Measurements from ENCODE around the gene A4GALT. TPM values are rescaled to one million over a fixed set of nuclear protein-coding genes. Genes with fewer than 3 reads are reported as not detected.

The A4GALT gene
- total and polyA plus RNA-seq, 3 donors from 2014 or later: 13.5 to 17.3 (median 15.7) TPM

DNA sequence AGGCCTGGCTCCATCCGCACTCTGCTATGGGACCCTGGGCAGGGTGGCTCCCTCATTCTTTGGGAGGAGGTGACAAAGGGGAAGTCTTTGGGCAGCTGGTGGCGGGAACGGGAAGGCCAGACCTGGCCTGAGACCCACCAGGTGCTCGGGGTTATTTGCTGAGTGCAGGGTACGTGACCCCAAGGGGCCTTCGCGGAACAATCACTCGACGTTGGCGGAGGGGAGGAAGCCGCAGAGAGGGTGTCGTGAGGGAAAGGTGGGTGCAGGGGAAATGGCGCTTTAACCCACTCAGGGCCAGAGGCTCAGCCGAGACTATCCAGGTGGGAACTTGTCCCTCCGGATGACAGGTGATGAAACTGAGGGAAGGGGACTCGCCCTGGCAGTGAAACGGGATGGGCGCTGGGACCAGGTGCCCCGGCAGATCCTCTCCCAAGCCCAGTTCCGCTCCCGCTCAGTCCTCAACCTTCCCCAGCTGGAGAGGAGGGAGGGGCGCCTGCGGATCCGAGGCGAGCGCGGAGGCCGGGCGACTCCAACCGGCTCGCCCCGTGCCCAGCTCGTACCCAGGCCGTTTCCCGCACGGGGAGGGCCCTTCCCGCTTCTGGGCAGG, 911 bp downstream of the A4GALT start:
- TF ChIP-seq, protein P1, sequence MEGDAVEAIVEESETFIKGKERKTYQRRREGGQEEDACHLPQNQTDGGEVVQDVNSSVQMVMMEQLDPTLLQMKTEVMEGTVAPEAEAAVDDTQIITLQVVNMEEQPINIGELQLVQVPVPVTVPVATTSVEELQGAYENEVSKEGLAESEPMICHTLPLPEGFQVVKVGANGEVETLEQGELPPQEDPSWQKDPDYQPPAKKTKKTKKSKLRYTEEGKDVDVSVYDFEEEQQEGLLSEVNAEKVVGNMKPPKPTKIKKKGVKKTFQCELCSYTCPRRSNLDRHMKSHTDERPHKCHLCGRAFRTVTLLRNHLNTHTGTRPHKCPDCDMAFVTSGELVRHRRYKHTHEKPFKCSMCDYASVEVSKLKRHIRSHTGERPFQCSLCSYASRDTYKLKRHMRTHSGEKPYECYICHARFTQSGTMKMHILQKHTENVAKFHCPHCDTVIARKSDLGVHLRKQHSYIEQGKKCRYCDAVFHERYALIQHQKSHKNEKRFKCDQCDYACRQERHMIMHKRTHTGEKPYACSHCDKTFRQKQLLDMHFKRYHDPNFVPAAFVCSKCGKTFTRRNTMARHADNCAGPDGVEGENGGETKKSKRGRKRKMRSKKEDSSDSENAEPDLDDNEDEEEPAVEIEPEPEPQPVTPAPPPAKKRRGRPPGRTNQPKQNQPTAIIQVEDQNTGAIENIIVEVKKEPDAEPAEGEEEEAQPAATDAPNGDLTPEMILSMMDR (IDR thresholded peaks at IDR 0.05): no peak
- no peak for TF ChIP-seq POLR2A (IDR thresholded peaks at IDR 0.05)
- no peaks in the 10 kb centered on the region for H3K27me3 ChIP-seq
- intact Hi-C loops (cut with DNase I; ENCODE audit: low total_unique reads): no loop called here
- H3K9me3 ChIP-seq: no peaks in the 10 kb centered on the region
- 9 to 15% methylated on average over 14 to 28 of the region's 37 CpGs for whole genome bisulfite sequencing, 2 donors
- peak overlapping the region; percentile 67 to 78 for H3K27ac ChIP-seq
- H3K36me3 ChIP-seq (ENCODE audit: low read depth, missing control alignments): no peaks in the 10 kb centered on the region
- DNase-seq: no peak
- peaks cover 18% of the 10 kb centered on the region for H3K4me1 ChIP-seq
- H3K4me3 ChIP-seq: peak overlapping the region; percentile 69 to 77

DNA sequence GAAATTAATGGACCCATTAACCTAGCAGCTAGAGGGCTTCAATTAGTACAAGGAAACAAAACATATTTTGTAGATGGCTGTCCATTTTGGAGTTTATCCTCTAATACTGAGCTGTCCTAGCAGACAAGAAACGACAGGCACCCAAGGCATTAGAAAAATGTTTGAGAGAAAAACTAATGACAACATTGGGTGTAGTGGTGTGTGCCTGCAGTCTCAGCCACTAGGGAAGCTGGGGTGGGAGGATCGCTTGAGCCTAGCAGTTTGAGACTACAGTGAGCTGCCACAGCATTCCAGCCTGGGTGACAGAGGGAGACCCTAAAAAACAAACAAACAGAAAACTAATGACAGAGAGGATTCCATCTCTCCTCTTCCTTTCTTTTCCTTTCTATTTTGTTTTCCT, 1.5 kb downstream of the A4GALT start:
- no peaks in the 10 kb centered on the region for H3K9me3 ChIP-seq
- peaks cover 18% of the 10 kb centered on the region for H3K4me1 ChIP-seq
- peak overlapping the region in 1 of 2 donors; percentile 78 for H3K27ac ChIP-seq
- no peaks in the 10 kb centered on the region for H3K27me3 ChIP-seq
- TF ChIP-seq, protein P1 (IDR thresholded peaks at IDR 0.05): no peak
- TF ChIP-seq POLR2A (IDR thresholded peaks at IDR 0.05): no peak
- peak; percentile 57 for DNase-seq
- peak overlapping the region in 1 of 2 donors; percentile 69 for H3K4me3 ChIP-seq
- 15 to 17% methylated on average over 2 of the region's 2 CpGs for WGBS, 2 donors
- intact Hi-C loops (cut with DNase I; ENCODE audit: low total_unique reads): no loop called here
- H3K36me3 ChIP-seq (ENCODE audit: low read depth, missing control alignments): no peaks in the 10 kb centered on the region

DNA sequence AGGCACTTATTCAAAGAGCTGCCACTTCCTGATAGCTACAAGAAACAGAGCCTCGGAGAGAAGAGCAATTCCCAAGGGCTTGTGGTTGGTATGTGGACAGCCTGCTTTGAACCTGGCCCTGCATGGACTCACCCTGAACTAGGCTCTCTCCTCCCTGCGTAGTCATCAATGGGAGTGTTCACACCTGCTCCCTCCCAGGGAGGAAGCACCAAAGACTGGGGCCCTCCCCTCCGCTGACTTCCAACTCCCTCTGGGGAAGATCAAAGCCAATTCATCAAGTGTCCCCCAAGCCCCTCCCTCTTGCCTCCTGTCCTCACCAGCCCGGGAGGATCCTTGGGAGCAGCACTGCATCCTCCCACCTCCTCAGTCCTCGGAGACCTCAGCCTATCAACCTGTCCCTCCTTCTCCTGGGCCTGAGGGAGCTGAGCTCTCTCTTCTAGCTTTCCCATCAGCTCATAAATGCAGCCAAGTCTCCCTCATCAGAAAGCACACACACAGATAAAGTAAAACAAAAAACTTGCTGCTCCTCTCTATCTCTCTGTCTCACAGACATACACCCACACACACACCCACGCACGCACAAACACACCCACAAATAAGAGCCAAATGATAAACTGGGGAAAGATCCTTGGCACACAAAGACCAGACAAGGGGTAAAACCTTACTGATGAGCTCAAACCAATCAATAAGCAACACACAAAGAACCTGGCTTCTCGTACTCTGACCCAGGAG, 3.3 kb downstream of the A4GALT start:
- peak; percentile 67 for DNase-seq
- intact Hi-C loops (cut with DNase I; ENCODE audit: low total_unique reads): no loop called here
- H3K4me1 ChIP-seq: peaks cover 18% of the 10 kb centered on the region
- peak overlapping the region in 1 of 2 donors; percentile 68 for H3K27ac ChIP-seq
- no peaks in the 10 kb centered on the region for H3K36me3 ChIP-seq (ENCODE audit: low read depth, missing control alignments)
- TF ChIP-seq, protein P1 (IDR thresholded peaks at IDR 0.05): no peak
- TF ChIP-seq POLR2A (IDR thresholded peaks at IDR 0.05): no peak
- H3K9me3 ChIP-seq: no peaks in the 10 kb centered on the region
- 39 to 43% methylated on average over 5 to 8 of the region's 8 CpGs for WGBS, 2 donors
- H3K4me3 ChIP-seq: no peak overlapping the region
- no peaks in the 10 kb centered on the region for H3K27me3 ChIP-seq

- H3K9me3 ChIP-seq: no peaks in the 10 kb centered on the region
- whole genome bisulfite sequencing, 2 donors: 82% methylated on average over 5 of the region's 5 CpGs; no CpG with 5 or more reads in 1 of the 2 donors
- no peak for TF ChIP-seq POLR2A (IDR thresholded peaks at IDR 0.05)
- TF ChIP-seq, protein P1 (IDR thresholded peaks at IDR 0.05): no peak
- no peak overlapping the region for H3K4me3 ChIP-seq
- intact Hi-C loops (cut with DNase I; ENCODE audit: low total_unique reads): no loop called here
- DNase-seq: no peak
- H3K36me3 ChIP-seq (ENCODE audit: low read depth, missing control alignments): no peaks in the 10 kb centered on the region
- peaks cover 24% of the 10 kb centered on the region for H3K4me1 ChIP-seq
- peak overlapping the region in 1 of 2 donors; percentile 24 for H3K27ac ChIP-seq
- no peaks in the 10 kb centered on the region for H3K27me3 ChIP-seq
Observed at GRCh38 chr22:42716649-42717127, 4.0 kb downstream of the A4GALT start.
